ENCODE data around the gene XAGE1B. TPM values are rescaled to one million over a fixed set of nuclear protein-coding genes. Genes with fewer than 3 reads are reported as not detected.
"Not testable (repeated sequence)": the region's sequence is repeated elsewhere in the genome, so short reads cannot be mapped to it uniquely, and the experiment has no call there.

XAGE1B gene
- total RNA-seq, result not detected

- ATAC-seq; H3K4me1 Mint-ChIP-seq; CTCF ChIA-PET; H3K27me3 Mint-ChIP-seq; H3K27ac Mint-ChIP-seq; H3K4me3 Mint-ChIP-seq; H3K9me3 Mint-ChIP-seq (ENCODE audit: low read depth); H3K36me3 Mint-ChIP-seq; DNase-seq: not testable (repeated sequence)
Measured at GRCh38 chrX:52516987-52517325, at the start of gene XAGE1B. Gene XAGE1B, minus strand, starts transcription at chrX:52517063. Its CDS starts 1,536 bp downstream, at chrX:52515527.

DNA sequence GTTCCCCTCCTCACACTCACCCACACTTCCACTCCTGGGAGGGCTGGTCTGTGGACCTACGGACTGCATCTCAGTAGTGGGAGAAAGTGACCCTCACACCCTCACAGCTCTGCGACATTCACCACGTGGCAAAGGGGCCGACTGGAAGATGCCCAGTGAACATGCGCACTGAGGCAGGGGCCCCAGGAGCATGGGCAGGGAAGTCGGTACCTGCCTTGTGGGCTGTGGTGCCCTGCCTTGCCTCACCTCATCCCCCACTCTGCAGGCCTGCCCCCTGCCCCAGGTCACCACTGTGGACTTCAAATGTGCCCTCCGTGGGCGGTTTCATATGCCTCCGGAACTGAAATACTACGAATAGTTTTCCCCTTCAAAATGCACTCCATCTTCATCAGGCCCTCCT lies 46.2 kb upstream of the XAGE1B start:
- CTCF ChIA-PET, result no interaction called here
- no peak for ATAC-seq
- no peaks in the 10 kb centered on the region for H3K36me3 Mint-ChIP-seq
- no peaks in the 10 kb centered on the region for H3K4me1 Mint-ChIP-seq
- H3K9me3 Mint-ChIP-seq (ENCODE audit: low read depth), result no peaks in the 10 kb centered on the region
- no peak for DNase-seq
- peaks cover 3% of the 10 kb centered on the region for H3K27me3 Mint-ChIP-seq
- no peak overlapping the region for H3K4me3 Mint-ChIP-seq
- no peak overlapping the region for H3K27ac Mint-ChIP-seq

- no peaks in the 10 kb centered on the region for H3K36me3 Mint-ChIP-seq
Measured at GRCh38 chrX:52558140-52558539, 41.3 kb upstream of the XAGE1B start.

DNA sequence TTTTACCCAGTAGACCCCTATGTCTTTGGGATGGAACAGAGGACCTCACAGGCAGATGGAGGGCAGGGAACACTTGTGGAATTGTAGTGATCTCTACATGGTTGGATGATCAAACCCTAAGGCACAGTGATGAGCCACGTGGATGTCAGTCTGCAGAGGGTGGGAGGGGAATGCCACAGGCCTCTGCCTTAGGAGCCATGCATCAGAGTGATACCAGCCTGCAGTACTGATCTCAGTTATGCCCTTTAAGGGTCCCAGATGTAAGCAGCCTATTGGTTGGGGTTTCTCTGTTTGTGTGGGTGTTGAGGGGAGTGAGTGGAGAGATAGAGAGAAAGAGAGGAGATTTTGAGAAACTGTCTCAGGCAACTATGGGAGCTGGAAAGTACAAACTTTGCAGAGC lies 39.9 kb upstream of the XAGE1B start:
- Mint-ChIP-seq H3K4me3 (no peak overlapping the region), H3K9me3 (ENCODE audit: low read depth) (no peaks in the 10 kb centered on the region), H3K27me3 (no peaks in the 10 kb centered on the region), H3K27ac (no peak overlapping the region), H3K36me3 (no peaks in the 10 kb centered on the region), H3K4me1 (no peaks in the 10 kb centered on the region)
- no peak for DNase-seq
- ATAC-seq, result no peak
- CTCF ChIA-PET, result no interaction called here

More at GRCh38 chrX:52558140-52558539, 41.3 kb upstream of the XAGE1B start:
- H3K9me3 Mint-ChIP-seq (ENCODE audit: low read depth), result no peaks in the 10 kb centered on the region
- ATAC-seq (no peak), DNase-seq (no peak)
- no peaks in the 10 kb centered on the region for H3K4me1 Mint-ChIP-seq
- no peak overlapping the region for H3K4me3 Mint-ChIP-seq
- no peak overlapping the region for H3K27ac Mint-ChIP-seq
- no peaks in the 10 kb centered on the region for H3K27me3 Mint-ChIP-seq
- CTCF ChIA-PET, result no interaction called here

DNA sequence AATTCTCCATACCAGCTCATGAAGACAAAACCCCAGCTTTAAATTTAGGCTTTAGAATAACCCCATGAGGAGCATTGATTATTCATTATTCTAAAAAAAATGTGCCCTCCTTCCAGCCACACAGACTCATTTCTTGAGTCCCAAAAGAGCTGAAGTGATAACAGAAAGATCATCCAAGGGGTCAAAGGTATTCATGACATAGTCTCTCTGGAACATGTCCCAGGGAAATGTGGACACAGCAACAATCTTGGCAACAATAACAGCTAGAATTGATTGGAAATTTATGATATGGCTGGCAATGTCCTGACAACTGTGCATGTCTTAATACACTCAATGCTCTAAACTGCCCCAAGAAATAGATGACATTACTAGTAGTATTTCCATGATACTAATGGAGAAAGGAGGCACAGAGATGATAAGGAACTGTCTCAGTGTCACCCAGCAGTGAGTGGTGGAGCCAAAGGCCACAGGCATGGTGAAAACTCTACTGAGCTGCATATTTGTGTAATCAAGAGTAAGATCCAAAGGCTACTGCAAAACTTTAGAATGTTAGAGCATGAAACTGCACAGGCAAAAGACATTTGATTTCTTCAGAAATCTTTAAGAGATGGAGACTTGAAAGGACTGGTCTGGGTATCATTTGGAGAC lies 37.3 kb upstream of the XAGE1B start:
- no peak for ATAC-seq
- Mint-ChIP-seq H3K36me3 (no peaks in the 10 kb centered on the region), H3K27ac (no peak overlapping the region), H3K4me3 (no peak overlapping the region), H3K4me1 (no peaks in the 10 kb centered on the region), H3K9me3 (ENCODE audit: low read depth) (no peaks in the 10 kb centered on the region), H3K27me3 (no peaks in the 10 kb centered on the region)
- CTCF ChIA-PET, result no interaction called here
- no peak for DNase-seq

DNA sequence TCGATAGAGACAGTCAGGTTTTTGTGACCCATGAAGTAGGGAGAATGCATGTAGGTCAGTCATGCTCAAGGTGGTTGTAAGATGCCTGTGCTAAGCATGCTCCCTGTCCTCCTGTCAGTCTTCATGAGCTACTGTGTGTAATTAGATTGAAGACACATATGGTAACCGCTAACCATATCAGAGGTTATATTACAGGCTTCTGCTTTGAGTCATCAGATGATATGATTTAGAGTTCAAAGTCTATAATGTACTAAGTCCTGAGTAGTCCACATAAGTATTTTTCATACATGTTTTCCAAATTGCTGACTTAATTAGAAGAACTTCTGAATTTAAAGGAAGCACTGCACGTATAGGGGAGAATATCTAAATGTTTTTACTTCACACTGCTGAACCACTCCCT lies 31.9 kb upstream of the XAGE1B start:
- H3K4me1 Mint-ChIP-seq; DNase-seq; H3K4me3 Mint-ChIP-seq; H3K9me3 Mint-ChIP-seq (ENCODE audit: low read depth); CTCF ChIA-PET; ATAC-seq; H3K27me3 Mint-ChIP-seq; H3K27ac Mint-ChIP-seq; H3K36me3 Mint-ChIP-seq: not testable (repeated sequence)

GRCh38 chrX:52544147-52544840 lies 27.4 kb upstream of the XAGE1B start:
- ATAC-seq, result no peak
- peaks cover 2% of the 10 kb centered on the region for H3K27me3 Mint-ChIP-seq
- no peaks in the 10 kb centered on the region for H3K9me3 Mint-ChIP-seq (ENCODE audit: low read depth)
- CTCF ChIA-PET, result no interaction called here
- no peak for DNase-seq
- H3K4me1 Mint-ChIP-seq, result no peaks in the 10 kb centered on the region
- no peak overlapping the region for H3K4me3 Mint-ChIP-seq
- no peak overlapping the region for H3K27ac Mint-ChIP-seq
- H3K36me3 Mint-ChIP-seq, result no peaks in the 10 kb centered on the region

DNA sequence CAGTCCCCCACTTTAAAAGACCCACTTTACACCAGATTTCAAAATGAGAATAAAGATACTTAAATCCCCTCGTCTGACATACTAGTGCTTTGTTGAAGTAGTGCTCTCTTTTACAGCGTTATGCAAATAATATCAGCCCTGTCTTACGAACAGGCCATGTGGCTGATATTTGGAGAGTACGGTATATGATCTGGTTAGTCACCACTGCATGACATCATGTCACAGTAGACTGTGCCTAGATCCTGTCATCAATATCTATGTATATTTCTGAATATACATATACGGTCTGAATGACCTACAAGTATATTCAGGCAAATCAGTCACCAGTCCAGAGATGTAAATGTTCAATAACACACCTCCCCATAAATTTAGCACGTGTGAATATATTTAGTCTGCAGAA lies 25.4 kb upstream of the XAGE1B start:
- DNase-seq (no peak), ATAC-seq (no peak)
- no peak overlapping the region for H3K4me3 Mint-ChIP-seq
- no peaks in the 10 kb centered on the region for H3K9me3 Mint-ChIP-seq (ENCODE audit: low read depth)
- no peaks in the 10 kb centered on the region for H3K4me1 Mint-ChIP-seq
- CTCF ChIA-PET, result no interaction called here
- no peaks in the 10 kb centered on the region for H3K36me3 Mint-ChIP-seq
- no peak overlapping the region for H3K27ac Mint-ChIP-seq
- peaks cover 2% of the 10 kb centered on the region for H3K27me3 Mint-ChIP-seq

DNA sequence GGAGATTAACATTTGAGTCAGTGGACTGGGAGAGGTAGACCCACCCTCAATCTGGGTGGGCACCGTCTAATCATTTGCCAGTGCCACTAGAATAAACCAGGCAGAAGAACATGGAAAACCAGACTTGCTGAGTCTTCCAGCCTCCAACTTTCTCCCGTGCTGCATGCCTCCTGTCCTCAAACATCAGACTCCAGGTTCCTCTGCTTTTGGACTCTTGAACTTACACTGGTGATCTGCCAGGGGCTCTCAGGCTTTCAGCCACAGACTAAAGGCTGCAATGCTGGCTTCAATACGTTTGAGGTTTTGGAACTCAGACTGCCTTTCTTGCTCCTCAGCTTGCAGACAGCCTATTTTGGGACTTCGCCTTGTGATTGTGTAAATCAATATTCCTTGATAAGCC lies 24.2 kb upstream of the XAGE1B start:
- DNase-seq; H3K4me1 Mint-ChIP-seq; H3K36me3 Mint-ChIP-seq; H3K27me3 Mint-ChIP-seq; H3K9me3 Mint-ChIP-seq (ENCODE audit: low read depth); ATAC-seq; H3K27ac Mint-ChIP-seq; H3K4me3 Mint-ChIP-seq; CTCF ChIA-PET: not testable (repeated sequence)

GRCh38 chrX:52516110-52516986 lies 515 bp downstream of the XAGE1B start:
- H3K27ac Mint-ChIP-seq; DNase-seq; H3K27me3 Mint-ChIP-seq; H3K4me1 Mint-ChIP-seq; CTCF ChIA-PET; H3K36me3 Mint-ChIP-seq; H3K4me3 Mint-ChIP-seq; H3K9me3 Mint-ChIP-seq (ENCODE audit: low read depth); ATAC-seq: not testable (repeated sequence)

GRCh38 chrX:52511126-52511525 lies 5.7 kb downstream of the XAGE1B start:
- DNase-seq; H3K36me3 Mint-ChIP-seq; H3K27me3 Mint-ChIP-seq; H3K4me3 Mint-ChIP-seq; ATAC-seq; H3K27ac Mint-ChIP-seq; CTCF ChIA-PET; H3K9me3 Mint-ChIP-seq (ENCODE audit: low read depth); H3K4me1 Mint-ChIP-seq: not testable (repeated sequence)

GRCh38 chrX:52509916-52510315 lies 6.9 kb downstream of the XAGE1B start:
- Mint-ChIP-seq H3K4me3 (no peak overlapping the region), H3K4me1 (no peaks in the 10 kb centered on the region), H3K27me3 (peaks cover 2% of the 10 kb centered on the region), H3K9me3 (ENCODE audit: low read depth) (no peaks in the 10 kb centered on the region), H3K27ac (no peak overlapping the region), H3K36me3 (no peaks in the 10 kb centered on the region)
- DNase-seq, result no peak
- ATAC-seq, result no peak
- CTCF ChIA-PET, result no interaction called here

DNA sequence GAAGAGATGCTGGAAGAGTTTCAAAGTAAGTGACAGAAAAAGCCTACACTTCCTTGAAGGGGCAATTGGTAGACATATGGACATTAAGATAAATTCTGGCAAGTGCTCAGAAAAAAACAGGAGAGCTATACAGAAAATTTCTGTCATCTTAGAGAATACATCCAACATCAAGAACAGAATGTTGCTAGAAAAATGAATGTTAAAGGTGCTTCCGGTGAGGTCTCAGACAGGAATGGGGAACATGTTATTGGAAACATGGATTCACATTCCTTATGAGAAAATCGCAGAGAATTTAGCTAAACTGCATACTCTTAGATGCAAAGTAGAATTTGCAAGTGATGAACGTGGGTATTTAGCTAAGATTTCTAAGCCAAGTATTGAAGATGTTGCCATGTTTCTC lies 9.5 kb downstream of the XAGE1B start:
- Mint-ChIP-seq H3K4me1 (no peaks in the 10 kb centered on the region), H3K4me3 (no peak overlapping the region), H3K27ac (no peak overlapping the region), H3K36me3 (no peaks in the 10 kb centered on the region), H3K9me3 (ENCODE audit: low read depth) (no peaks in the 10 kb centered on the region), H3K27me3 (peaks cover 2% of the 10 kb centered on the region)
- CTCF ChIA-PET, result no interaction called here
- DNase-seq, result no peak
- no peak for ATAC-seq

GRCh38 chrX:52504551-52504950 lies 12.3 kb downstream of the XAGE1B start:
- Mint-ChIP-seq H3K27me3 (peaks cover 2% of the 10 kb centered on the region), H3K27ac (no peak overlapping the region), H3K4me3 (no peak overlapping the region), H3K9me3 (ENCODE audit: low read depth) (no peaks in the 10 kb centered on the region), H3K36me3 (no peaks in the 10 kb centered on the region), H3K4me1 (no peaks in the 10 kb centered on the region)
- no peak for DNase-seq
- CTCF ChIA-PET, result no interaction called here
- no peak for ATAC-seq

Measured in activated CD8-positive, alpha-beta memory T cell treated with anti-CD3 and anti-CD28 coated beads, Interleukin-2, amount 10 ng/mL, durations not matched to agents 7 days and 5 days (primary cell).